Thyroid gland (tissue), 4 donors: ENCODE measurements around the gene APOC4. TPM values are rescaled to one million over a fixed set of nuclear protein-coding genes. Genes with fewer than 3 reads are reported as not detected.

Experiments
- DNase-seq, 2 donors: peaks; one replicate each; pipeline ENCODE4 v3.0.0-alpha.2; 2019
- H3K27ac ChIP-seq, 3 donors: fragments of 200-600 bp; sonication (generic); 1 replicate in 2 of 3; 2 replicates in 1 of 3; pipeline ENCODE4 v1.5.1; 2016 to 2019; ENCODE audit warnings: mild to moderate bottlenecking in 1 of 3, moderate library complexity in 1 of 3
- H3K27me3 ChIP-seq: fragments of 200-600 bp; sonication (generic); one replicate; pipeline ENCODE4 v1.5.1; 2019
- H3K36me3 ChIP-seq, 2 donors: fragments of 200-600 bp; sonication (generic); one replicate each; pipeline ENCODE4 v1.5.1; 2016 to 2019
- H3K4me1 ChIP-seq, 2 donors: fragments of 200-600 bp; sonication (generic); one replicate each; pipeline ENCODE4 v1.5.1; 2017 to 2019
- H3K4me3 ChIP-seq, 3 donors: fragments of 200-600 bp; sonication (generic); replicated peaks in 1 of 3; 1 replicate in 2 of 3; 2 replicates in 1 of 3; pipeline ENCODE4 v1.5.1; 2016; ENCODE audit warnings: mild to moderate bottlenecking in 1 of 3
- H3K9me3 ChIP-seq: fragments of 200-600 bp; sonication (generic); one replicate; pipeline ENCODE4 v1.5.1; 2017
- POLR2A ChIP-seq, 2 donors: fragments of 450-650 bp; IDR thresholded peaks; one replicate each; pipeline ENCODE4 v1.6.1; 2017; ENCODE audit warnings: antibody characterized with exemption in 2 of 2, mild to moderate bottlenecking in 2 of 2, moderate library complexity in 1 of 2
- WGBS, 2 donors: methylation state at CpG; one replicate each; pipeline ENCODE4 v1.1.5; 2017; 5-methylcytosine and 5-hydroxymethylcytosine counted together
- intact Hi-C: fragments of 100-400 bp; cut with DNase I; formaldehyde crosslinking; loops from one replicate; pipeline ENCODE4 v1.15.1; 2023
- total RNA-seq, 4 donors: library from RNA; depleted of rRNA; stranded (reverse); fragments of >200 nt; gene quantifications; one replicate each; pipeline ENCODE4 v1.2.3, GENCODE V29; 2016
- TF ChIP-seq, protein P1 (sequence below), 6 experiments: fragments of 200-600 bp in 3 of 6; fragments of 450-650 bp in 3 of 6; sonication (generic) in 3 of 6; IDR thresholded peaks; one replicate each; pipeline ENCODE4 v1.5.1; 2016 to 2019; ENCODE audit warnings: antibody characterized with exemption in 6 of 6, mild to moderate bottlenecking in 2 of 6, inconsistent platforms in 1 of 6, moderate library complexity in 1 of 6

The APOC4 gene
- total RNA-seq, 4 donors from 2014 or later, result not detected

DNA sequence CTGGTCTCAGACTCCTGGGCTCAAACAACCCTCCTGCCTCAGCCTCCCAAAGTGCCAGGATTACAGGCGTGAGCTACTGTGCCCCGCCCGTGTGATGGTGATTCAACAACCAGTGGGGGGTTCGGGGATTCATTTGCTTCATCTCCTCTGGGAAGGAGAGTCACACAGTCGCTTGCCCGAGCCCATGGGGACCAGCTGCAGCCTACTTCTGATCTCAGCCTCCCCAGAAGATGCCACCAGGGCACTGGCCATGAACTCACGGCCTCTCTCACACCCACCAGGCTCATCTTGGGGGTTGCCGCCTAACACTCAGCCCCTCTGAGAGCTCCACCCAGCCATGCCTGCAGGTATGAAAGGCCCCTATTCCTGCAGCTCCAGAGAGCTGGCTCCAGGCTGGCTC is 44.2 kb upstream of the APOC4 start:
- intact Hi-C loops, result no loop called here
- peaks cover 34 to 56% of the 10 kb centered on the region in 2 donors for H3K36me3 ChIP-seq
- H3K27me3 ChIP-seq, result no peaks in the 10 kb centered on the region
- no peaks in the 10 kb centered on the region for H3K9me3 ChIP-seq
- H3K4me1 ChIP-seq, result no peaks in the 10 kb centered on the region
- H3K27ac ChIP-seq, result no peak overlapping the region
- TF ChIP-seq, protein P1, sequence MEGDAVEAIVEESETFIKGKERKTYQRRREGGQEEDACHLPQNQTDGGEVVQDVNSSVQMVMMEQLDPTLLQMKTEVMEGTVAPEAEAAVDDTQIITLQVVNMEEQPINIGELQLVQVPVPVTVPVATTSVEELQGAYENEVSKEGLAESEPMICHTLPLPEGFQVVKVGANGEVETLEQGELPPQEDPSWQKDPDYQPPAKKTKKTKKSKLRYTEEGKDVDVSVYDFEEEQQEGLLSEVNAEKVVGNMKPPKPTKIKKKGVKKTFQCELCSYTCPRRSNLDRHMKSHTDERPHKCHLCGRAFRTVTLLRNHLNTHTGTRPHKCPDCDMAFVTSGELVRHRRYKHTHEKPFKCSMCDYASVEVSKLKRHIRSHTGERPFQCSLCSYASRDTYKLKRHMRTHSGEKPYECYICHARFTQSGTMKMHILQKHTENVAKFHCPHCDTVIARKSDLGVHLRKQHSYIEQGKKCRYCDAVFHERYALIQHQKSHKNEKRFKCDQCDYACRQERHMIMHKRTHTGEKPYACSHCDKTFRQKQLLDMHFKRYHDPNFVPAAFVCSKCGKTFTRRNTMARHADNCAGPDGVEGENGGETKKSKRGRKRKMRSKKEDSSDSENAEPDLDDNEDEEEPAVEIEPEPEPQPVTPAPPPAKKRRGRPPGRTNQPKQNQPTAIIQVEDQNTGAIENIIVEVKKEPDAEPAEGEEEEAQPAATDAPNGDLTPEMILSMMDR (IDR thresholded peaks at IDR 0.05), result no peak
- no peak for TF ChIP-seq POLR2A (IDR thresholded peaks at IDR 0.05)
- WGBS, 2 donors, result 86 to 94% methylated on average over 6 to 8 of the region's 8 CpGs
- no peak for DNase-seq
- H3K4me3 ChIP-seq, result no peak overlapping the region

DNA sequence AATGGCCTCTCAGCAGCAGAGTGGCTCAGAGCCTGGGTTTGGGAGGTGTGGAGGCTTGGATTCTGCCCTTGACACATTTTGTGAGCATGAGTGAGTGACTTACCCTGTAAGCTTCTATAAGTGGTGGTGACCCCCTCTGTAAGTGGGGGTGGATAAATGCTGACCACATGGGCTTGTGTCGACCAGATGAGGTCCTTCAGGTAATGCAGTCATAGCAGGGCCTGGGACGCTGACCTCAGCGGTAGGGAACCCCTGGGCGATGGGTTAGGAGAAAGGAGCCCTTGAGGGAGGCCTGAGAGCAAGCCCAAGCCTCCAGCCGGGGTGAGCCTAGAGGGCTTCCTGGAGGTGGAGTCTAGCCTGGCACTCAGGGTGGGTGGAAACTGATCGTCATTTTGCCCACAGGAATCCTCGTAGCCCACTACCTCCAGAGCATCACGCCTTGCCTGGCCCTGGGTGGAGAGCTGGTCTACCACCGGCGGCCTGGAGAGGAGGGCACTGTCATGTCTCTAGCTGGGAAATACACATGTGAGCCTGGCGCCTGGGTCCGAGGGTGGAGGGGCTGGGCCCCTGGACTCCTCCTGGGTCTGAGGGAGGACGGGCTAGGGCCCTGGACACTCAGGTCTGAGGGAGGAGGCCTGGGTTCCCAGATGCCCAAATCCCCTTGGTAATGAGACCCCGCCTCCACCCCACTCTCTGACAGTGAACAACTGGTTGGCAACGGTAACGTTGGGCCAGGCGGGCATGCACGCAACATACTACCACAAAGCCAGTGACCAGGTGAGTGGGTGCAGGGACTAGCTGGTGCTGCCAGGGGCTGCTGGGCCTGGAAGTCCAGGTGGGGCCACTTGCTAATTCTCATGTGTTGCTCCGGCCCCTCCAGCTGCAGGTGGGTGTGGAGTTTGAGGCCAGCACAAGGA is 41.5 kb upstream of the APOC4 start:
- Histone ChIP-seq H3K27me3 (peaks cover 3% of the 10 kb centered on the region), H3K4me3 (no peak overlapping the region), H3K4me1 (peaks cover 0 to 7% of the 10 kb centered on the region in 2 donors), H3K27ac (no peak overlapping the region), H3K36me3 (peaks cover 11 to 40% of the 10 kb centered on the region in 2 donors), H3K9me3 (no peaks in the 10 kb centered on the region)
- WGBS, 2 donors, result 93 to 94% methylated on average over 8 to 10 of the region's 19 CpGs
- no peak for DNase-seq
- intact Hi-C loops, result no loop called here
- TF ChIP-seq, protein P1 (IDR thresholded peaks at IDR 0.05), result no peak
- no peak for TF ChIP-seq POLR2A (IDR thresholded peaks at IDR 0.05)

- Histone ChIP-seq H3K27ac (no peak overlapping the region), H3K27me3 (peaks cover 4% of the 10 kb centered on the region), H3K9me3 (no peaks in the 10 kb centered on the region), H3K4me3 (no peak overlapping the region), H3K36me3 (peaks cover 0 to 30% of the 10 kb centered on the region in 2 donors), H3K4me1 (peaks cover 0 to 8% of the 10 kb centered on the region in 2 donors)
- 69 to 72% methylated on average over 12 to 13 of the region's 15 CpGs for WGBS, 2 donors
- no peak for TF ChIP-seq POLR2A (IDR thresholded peaks at IDR 0.05)
- TF ChIP-seq, protein P1 (IDR thresholded peaks at IDR 0.05), result no peak
- no peak for DNase-seq
- intact Hi-C loops, result no loop called here
Observed at GRCh38 chr19:44903216-44903601, 38.8 kb upstream of the APOC4 start.

- DNase-seq, result peak; percentile 57 to 59
- peaks cover 4% of the 10 kb centered on the region for H3K27me3 ChIP-seq
- H3K4me3 ChIP-seq, result no peak overlapping the region
- no peak overlapping the region for H3K27ac ChIP-seq
- H3K9me3 ChIP-seq, result no peaks in the 10 kb centered on the region
- H3K36me3 ChIP-seq, result peaks cover 0 to 30% of the 10 kb centered on the region in 2 donors
- intact Hi-C loops, result loop anchor here (2.0 kb wide), 1 partner anchor 47 kb away; no protein-coding TSS in a partner anchor
- TF ChIP-seq, protein P1 (IDR thresholded peaks at IDR 0.05), result peak; percentile 81 to 99 (median 96)
- TF ChIP-seq POLR2A (IDR thresholded peaks at IDR 0.05), result no peak
- 5 to 16% methylated on average over 17 to 21 of the region's 24 CpGs for WGBS, 2 donors
- peaks cover 0 to 8% of the 10 kb centered on the region in 2 donors for H3K4me1 ChIP-seq
Observed at GRCh38 chr19:44903602-44904425, 38.2 kb upstream of the APOC4 start.
